HG02610 (cell line): ENCODE measurements around the gene TOX2.

Experiments
- ATAC-seq: cut with Tn5 transposase; IDR thresholded peaks from one replicate; pipeline ENCODE4 v1.9.1; 2021; ENCODE audit warnings: mild to moderate bottlenecking, moderate library complexity; ENCODE audit not compliant: unreplicated experiment

The TOX2 gene

GRCh38 chr20:43938932-43939761 is 24.5 kb downstream of the TOX2 start:
- ATAC-seq, result no peak

GRCh38 chr20:43939762-43940121 is 25.1 kb downstream of the TOX2 start:
- ATAC-seq, result no peak

GRCh38 chr20:43940518-43941225 is 26.0 kb downstream of the TOX2 start:
- ATAC-seq, result no peak

GRCh38 chr20:43941476-43942200 is 27.0 kb downstream of the TOX2 start:
- no peak for ATAC-seq

GRCh38 chr20:43942201-43942590 is 27.5 kb downstream of the TOX2 start:
- peak; percentile 2 for ATAC-seq

GRCh38 chr20:43942667-43943285 is 28.1 kb downstream of the TOX2 start:
- peak; percentile 51 for ATAC-seq

- no peak for ATAC-seq
Observed at GRCh38 chr20:43943725-43944124, 29.1 kb downstream of the TOX2 start.

- ATAC-seq, result no peak
Observed at GRCh38 chr20:43944653-43945235, 30.1 kb downstream of the TOX2 start.

- no peak for ATAC-seq
Observed at GRCh38 chr20:43945391-43946205, 30.9 kb downstream of the TOX2 start.

GRCh38 chr20:43946206-43946491 is 31.5 kb downstream of the TOX2 start:
- no peak for ATAC-seq

GRCh38 chr20:43946659-43947315 is 32.1 kb downstream of the TOX2 start:
- ATAC-seq, result no peak

- no peak for ATAC-seq
Observed at GRCh38 chr20:43947316-43947710, 32.7 kb downstream of the TOX2 start.

- no peak for ATAC-seq
Observed at GRCh38 chr20:43948455-43948854, 33.8 kb downstream of the TOX2 start.

- no peak for ATAC-seq
Observed at GRCh38 chr20:43949248-43949647, 34.6 kb downstream of the TOX2 start.

- ATAC-seq, result peak; percentile 62
Observed at GRCh38 chr20:43949741-43950618, 35.3 kb downstream of the TOX2 start.

- no peak for ATAC-seq
Observed at GRCh38 chr20:43953919-43954592, 39.4 kb downstream of the TOX2 start.

- ATAC-seq, result no peak
Observed at GRCh38 chr20:43954704-43955061, 40.0 kb downstream of the TOX2 start.

GRCh38 chr20:43955062-43955749 is 40.6 kb downstream of the TOX2 start:
- peak; percentile 73 for ATAC-seq
